GM21786 (cell line): ENCODE results near the gene MLH1.
A peak's percentile ranks its signal among the peaks of the same experiment; 100 is the strongest.
"Not testable (repeated sequence)": the region's sequence is repeated elsewhere in the genome, so short reads cannot be mapped to it uniquely, and the experiment has no call there.

Experiments used
- ATAC-seq: cut with Tn5 transposase; IDR thresholded peaks from one replicate; pipeline ENCODE4 v1.9.1; 2021; ENCODE audit not compliant: unreplicated experiment

The MLH1 gene

DNA sequence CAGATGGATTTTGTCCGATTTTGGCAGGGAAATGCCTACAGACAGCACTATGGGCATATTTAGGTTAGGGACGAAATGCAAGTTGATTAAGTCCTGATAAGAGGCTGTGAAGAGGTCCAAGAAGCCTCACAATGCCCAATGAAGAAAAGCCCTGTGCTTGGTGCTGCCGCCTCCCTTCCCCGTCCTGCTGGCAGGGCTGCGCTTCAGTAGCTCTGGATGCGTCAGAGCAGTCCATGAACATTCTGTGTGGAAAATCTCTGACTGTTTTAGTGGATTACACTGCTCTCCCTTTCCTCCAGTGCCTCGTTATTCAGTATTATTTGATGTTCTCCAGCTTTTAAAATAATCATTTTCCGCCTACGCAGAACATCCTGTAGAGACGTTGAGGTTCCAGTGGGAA, 39.6 kb downstream of the MLH1 start:
- ATAC-seq: no peak

DNA sequence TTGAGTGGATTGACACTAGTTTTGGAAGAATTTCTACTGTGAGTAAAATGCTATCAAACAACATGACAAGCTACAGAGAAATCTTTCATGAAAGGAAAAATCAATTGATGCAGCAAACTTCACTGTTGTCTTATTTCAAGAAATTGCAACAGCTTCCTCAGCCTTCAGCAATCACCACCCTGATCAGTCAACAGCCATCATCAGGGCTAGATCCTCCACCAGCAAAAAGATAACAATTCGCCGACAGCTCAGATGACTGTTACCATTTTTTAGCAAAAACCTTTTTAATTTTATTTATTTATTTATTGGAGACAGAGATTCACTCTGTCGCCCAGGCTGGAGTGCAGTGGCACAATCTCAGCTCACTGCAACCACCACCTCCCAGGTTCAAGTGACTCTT, 44.0 kb downstream of the MLH1 start:
- ATAC-seq: no peak

DNA sequence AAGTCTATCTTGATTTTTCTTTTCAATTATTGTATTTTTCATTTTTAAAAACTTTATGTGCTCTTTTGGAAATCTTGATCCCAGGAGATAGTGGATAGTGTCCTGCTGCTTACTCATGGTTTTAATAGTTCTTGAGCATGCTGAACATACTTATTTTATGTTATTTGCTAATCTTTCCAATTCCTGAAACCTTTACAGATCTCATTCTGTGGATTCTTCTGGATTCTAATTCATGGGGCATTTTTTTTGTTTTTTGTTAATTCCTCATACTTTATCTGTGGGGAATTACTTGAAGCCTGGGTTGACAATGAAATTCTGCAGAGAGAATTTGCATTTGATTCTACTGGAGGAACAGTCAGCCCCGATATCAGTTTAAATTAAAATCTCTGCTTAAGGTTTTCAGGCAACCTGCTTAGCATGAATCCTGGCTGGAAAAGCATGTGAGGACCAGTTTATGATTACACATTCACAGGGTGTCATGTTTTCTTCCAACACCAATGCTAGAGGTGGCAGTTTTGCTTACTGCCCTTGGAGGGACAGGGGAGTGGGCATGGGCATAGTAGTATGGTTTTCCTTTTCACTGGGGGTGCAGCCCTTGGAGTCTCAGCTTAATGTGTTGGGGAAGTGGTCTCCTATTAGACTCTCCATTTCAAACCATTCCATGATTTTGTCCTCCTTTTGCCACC, 46.0 kb downstream of the MLH1 start:
- no peak for ATAC-seq

DNA sequence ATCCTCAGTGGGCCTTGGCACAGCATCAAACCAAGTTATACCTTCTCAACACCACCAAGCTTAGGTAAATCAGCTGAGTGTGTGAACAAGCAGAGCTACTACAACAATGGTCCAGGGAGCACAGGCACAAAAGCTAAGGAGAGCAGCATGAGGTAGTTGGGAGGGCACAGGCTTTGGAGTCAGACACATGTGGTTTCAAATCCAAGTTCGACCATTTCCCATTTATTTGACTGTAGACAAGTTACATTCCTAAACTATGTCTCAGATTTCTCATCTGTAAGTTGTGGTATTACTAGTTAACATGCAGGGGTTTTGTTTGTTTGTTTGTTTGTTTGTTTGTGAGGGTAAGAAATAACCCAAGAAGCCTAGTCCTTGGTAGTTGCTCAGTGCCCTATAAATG, 46.9 kb downstream of the MLH1 start:
- no peak for ATAC-seq

DNA sequence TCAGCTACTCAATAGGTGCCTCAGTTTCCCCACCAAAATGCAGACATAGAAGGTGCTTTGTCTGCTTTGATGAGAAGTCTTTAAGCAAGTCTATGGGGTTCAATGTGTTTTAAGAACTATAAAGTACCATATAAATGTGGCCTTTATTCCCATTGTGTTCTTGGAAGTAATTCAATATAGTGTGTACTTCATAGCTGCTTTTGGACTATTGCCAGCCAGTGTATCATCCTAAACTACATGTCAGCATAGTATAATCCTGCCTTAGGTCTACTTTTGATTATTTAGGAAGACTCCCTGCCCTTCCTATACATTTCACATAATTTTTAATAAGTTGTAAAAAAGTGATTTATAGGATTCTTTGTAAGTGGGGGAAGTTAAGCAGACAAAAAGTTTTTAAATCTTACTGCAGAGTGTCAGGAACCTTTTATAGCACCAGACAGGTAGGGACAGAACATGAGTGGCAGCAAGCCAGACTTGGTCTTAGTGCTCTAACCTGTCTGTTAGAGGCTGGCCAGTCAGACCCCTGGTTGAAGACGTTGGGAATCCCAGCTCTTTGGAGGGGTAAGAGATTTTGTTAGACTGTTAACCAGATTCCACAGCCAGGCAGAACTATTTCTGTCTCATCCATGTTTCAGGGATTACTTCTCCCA, 48.4 kb downstream of the MLH1 start:
- no peak for ATAC-seq

DNA sequence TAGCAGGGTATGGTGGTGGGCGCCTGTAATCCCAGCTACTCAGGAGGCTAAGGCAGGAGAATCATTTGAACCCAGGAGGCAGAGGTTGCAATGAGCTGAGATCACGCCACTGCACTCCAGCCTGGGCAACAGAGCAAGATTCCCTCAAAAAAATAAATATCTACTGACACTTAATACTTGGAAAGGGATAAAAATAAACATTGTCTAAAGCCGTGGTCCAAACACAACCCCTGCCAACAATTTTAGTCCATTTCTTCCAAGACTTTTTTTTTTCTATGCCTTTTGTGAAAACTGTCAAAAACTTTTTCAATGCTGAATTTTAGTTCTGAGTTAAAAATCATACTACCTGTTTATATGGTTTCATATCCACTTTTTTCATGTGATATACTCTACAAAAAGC, 49.4 kb downstream of the MLH1 start:
- not testable (repeated sequence) for ATAC-seq

DNA sequence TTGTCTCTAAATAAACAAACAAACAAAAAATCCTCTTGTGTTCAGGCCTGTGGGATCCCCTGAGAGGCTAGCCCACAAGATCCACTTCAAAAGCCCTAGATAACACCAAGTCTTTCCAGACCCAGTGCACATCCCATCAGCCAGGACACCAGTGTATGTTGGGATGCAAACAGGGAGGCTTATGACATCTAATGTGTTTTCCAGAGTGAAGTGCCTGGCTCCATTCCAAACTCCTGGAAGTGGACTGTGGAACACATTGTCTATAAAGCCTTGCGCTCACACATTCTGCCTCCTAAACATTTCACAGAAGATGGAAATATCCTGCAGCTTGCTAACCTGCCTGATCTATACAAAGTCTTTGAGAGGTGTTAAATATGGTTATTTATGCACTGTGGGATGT, 57.0 kb downstream of the MLH1 start:
- no peak for ATAC-seq

DNA sequence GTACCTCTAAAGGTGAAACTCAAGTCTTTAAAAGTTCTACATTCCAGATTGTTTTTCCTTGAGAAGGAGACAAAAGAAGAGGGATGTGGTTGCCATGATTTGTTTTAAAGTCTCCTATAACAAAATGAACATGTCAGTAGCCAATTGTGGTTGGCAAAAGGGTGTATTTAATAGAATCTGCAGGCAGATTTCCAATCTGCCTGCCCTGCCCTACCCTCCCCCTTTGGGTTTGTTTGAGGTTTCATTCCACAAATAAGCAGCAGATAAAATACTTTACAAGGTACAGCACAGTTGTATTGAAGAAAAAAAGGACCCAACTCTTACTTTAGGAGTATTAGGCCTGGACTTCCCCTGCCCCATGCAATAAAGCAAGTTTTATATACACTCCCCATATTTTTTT, 59.5 kb downstream of the MLH1 start:
- ATAC-seq: no peak

DNA sequence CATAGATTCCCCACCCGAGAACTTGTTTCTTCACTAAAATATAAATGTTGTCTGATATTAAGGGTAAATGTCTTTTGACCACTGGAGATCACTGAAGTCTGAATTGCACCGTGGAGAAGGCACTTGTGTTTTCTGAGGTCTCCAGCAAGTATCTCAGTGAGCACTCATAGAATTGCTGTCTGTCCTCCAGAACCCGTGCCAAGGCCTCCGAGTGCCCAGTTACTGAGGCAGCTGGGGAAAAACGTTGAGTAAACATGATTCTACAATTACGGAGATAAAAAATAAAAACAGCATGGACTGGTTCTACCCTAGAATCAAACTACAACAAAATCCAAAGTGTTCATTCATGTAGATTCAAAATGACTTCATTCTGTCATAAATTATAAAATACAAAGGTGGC, 60.0 kb downstream of the MLH1 start:
- ATAC-seq: no peak

DNA sequence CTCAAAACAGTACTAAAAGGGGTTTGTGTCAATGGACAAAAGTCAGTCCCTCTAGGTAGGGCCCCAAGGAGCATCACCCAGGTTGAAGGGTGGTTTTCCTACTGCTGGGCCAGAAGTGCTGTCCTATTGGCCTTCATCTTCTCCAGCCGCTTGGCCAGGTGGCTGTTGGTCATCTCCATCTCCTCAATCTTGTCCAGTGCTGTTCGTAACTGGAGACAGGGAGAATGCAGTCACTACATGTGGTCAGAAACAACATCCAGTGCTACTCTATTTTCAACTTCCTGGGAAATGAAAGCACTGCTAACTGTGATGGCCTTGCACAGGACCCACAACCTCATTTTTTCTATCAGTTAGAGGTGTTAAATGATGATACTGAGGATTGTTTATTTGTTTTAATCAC, 60.4 kb downstream of the MLH1 start:
- no peak for ATAC-seq

DNA sequence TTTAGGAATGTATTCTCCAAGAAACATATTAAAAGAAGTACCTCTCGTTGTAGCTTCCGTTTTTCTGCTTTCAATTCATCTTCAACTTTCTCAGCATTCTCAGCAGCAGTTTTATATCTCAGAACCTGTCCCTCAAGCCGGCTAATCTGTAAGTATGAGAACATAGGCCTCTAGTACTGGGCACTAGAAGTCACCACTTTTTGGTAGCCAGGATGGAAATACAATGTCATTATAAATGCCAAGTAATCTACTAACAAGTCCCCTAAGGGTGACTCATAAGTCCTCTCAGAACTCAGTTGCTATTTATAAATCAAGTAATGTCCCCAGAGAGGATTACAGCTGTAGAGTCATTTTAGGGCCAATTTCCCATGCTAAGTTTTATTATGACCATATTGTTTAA, 61.1 kb downstream of the MLH1 start:
- peak; percentile 87 for ATAC-seq

DNA sequence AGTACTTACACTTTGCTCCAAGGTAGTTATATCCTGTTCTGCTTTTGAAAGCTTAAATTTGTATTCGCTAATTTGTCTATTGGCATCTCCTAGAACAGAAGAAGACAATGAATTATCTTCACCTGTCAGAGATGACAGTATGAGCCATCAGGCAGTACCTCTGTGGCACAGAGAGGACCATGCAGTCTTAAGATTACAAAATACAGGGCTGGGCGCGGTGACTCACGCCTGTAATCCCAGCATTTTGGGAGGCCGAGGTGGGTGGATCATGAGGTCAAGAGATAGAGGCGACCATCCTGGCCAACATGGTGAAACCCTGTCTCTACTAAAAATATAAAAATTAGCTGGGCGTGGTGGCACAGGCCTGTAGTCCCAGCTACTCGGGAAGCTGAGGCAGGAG, 61.8 kb downstream of the MLH1 start:
- ATAC-seq: not testable (repeated sequence)

DNA sequence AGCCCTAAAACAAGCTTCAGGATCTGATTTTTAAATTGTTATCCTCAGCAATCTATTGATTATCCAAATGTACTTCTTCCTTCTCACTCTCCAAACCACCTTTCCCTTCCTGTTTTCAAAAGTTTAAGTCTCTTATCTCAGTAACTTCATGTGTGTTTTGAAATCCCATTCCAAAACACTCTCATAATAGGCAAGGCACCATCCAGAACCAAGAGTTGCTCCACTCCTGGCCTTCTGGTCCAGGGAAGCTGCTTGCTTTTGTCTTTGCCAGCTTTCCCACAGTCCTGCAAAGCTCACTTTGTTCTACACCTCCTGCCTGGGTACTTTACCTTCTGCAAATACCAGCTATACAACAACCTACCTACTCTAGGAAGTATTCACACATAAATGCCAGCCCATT, 63.5 kb downstream of the MLH1 start:
- no peak for ATAC-seq

DNA sequence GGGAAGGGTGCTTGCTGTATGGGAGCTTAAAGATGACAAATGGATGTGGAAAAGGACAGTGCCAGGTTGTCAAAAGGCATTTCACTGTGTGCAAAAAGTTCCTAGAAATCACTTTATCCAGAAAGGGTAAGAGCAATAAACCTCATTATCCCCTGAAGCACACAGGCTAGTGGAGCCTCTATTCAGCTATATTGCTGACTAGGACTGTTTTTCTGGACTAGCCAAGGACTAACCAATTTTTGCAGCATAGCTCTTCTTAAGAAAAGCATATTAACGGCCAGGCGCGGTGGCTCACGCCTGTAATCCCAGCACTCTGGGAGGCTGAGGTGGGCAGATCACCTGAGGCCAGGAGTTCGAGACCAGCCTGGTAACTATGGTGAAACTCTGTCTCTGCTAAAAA, 64.8 kb downstream of the MLH1 start:
- ATAC-seq: no peak

DNA sequence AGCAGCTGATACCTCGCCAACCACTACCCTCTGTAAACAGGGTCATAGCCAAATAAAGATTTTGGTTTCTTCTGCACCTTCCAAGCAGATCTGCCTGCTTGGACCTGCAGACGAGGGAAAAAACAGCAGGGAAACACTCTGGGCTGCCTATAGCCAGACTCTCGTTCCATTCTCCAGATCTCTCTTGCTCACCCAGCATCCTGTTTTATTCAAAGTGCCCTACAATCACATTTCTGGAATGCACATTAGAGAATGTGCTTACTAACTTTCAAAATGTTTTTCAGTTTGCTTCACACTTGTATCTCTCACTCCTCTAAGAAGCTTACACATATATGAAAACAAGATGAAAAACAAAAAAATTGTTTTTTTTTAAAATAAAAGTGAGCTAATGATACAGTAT, 71.4 kb downstream of the MLH1 start:
- ATAC-seq: no peak

DNA sequence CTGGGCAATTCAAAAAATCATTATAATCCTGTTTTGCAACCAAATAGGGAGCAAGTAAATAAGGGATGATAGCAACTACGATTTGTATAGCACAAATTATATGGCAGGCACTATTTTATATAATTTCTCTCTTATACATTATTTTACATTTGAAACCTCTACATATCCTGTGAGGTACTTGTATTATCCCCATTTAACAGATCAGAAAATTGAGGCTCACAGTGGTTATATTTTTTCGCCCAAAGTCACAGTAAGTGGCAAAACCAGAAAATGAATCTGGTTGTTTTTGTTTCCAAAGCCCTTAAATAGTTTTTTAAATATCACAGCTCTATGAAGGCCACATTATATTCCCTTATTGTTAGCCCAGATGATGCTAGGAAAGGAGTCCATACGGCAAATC, 74.3 kb downstream of the MLH1 start:
- ATAC-seq: no peak

DNA sequence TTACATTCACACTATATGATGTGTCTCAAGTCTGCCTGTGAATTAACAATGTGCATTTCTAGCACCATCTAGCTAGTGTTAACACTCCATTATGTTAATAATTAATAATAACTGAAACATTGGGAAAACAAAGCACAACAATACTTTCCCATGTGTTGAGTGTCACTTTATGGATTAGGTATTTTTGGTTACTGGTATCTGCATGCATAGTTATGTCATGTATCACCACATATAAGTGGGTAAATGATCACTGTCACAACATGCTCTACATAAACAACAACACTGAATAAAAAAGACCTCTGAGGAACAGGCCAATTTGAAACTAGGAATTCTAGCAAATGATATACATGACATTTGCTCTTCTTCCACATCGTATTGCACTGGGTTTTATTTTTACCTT, 74.7 kb downstream of the MLH1 start:
- no peak for ATAC-seq

DNA sequence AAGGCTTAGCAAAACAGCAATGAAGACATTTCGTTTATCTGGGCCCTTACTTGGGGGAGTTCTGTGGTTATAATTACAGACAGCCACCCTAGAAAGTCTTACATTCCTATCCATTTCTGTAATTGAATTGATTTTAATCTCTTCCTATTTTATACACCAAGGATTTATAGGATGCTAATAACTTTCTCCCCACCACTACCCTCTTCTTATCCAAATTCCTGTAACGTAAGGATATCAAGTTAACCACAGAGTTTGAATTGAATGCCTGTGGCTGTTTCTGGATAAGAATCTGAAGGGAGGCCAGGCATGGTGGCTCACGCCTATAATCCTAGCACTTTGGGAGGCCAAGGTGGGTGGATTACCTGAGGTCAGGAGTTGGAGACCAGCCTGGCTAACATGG, 78.6 kb downstream of the MLH1 start:
- ATAC-seq: no peak

DNA sequence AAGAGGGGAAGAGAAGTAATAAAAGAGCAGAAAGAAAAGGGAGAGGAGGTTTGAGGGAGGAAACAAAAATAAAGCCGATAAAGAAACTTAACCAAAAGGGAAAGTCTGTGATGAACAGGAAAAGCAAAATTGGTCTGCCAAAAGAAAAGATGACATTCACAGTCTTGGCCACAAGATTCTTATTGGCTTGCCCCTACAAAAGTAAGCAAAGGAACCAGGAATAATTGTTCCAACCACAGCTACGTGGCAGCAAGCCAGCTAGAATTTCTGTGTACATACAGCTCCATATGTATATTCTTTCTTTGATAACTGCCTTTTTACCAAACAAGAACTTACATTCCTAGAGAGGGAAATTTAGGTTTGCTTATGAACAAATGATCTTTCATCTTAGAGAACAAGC, 79.6 kb downstream of the MLH1 start:
- ATAC-seq: no peak

DNA sequence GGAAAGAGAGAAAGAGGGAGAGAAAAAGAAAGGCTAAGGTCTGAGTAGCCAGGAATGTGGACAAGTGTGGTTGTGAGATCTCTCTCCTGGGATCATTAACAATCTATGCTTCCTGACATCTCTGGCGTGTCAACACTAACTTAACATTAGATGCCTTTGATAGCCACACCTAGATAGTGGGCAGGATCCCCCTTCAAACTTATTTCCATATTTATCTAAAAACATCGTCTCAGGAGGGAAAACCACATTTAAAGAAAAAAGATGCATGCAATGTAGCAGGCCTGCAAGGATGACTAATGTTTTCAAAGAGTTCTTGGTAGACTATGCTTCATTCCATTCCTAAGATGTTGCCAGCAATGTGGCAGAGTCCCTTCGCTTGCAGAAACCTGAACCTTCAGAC, 80.9 kb downstream of the MLH1 start:
- no peak for ATAC-seq

DNA sequence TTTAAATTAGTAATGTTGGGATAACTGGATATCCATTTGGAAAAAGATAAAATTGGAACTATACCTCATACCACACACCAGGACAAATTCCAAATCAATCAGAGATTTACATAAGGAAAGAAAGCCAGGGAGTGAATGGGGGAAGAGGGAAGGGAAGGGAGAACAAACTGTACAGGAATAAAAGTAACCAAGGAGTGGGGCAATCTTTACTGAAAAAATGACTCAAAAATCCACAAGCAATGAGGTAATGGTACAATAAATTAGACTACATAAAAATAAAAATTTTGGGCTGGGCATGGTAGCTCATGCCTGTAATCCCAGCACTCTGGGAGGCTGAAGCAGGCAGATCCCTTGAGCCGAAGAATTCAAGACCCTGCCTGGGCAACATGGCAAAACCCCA, 82.6 kb downstream of the MLH1 start:
- no peak for ATAC-seq

DNA sequence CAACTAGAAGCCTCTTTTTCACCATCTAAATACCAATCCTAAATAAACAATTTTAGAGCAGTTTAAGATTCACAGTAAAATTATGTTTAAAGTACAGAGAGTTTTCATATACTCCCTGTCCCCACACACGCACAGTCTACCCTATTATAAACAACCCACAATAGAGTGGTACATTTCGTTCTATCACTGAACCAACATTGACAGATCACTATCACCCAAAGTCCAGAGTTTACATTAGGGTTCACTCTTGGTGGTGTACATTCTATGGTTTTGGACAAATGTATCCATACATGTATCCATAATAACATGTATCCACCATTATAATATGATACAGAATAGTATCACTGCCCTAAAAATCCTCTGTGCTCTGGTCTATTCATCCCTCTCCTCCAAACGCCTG, 89.0 kb downstream of the MLH1 start:
- ATAC-seq: no peak

DNA sequence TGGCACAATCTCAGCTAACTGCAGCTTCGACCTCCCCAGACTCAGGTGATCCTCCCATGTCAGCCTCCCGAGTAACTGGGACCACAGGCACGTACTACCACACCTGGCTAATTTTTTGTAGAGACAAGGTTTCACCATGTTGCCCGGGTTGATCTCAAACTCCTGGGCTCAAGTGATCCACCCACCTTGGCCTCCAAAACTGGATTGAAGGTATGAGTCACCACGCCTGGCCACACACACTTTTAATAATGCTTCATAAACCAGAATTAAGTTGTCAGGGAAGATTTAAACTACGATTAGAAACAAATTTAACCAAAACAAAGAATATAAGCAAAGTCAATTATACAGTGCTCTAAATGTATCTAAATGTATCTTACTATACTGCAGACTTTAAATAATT, 93.6 kb downstream of the MLH1 start:
- no peak for ATAC-seq
